Stimulated activated memory B cell treated with anti-CD40 and anti-IgM and Interleukin-4, amounts not matched to agents 10 μg/mL and 1 μg/mL and 100 μg/mL, for 72 hours (primary cell): ENCODE results near the gene SAGE1.
"Not testable (repeated sequence)": the region's sequence is repeated elsewhere in the genome, so short reads cannot be mapped to it uniquely, and the experiment has no call there.

Source experiments
- ATAC-seq: fragments of 150-1000 bp; cut with Tn5 transposase; 2 replicates; pipeline ENCODE4 v1.10.0; 2021
- H3K27ac Mint-ChIP-seq: one replicate; pipeline ENCODE4 v1.8.0; 2022; ENCODE audit warnings: mild to moderate bottlenecking, mixed read lengths
- H3K27me3 Mint-ChIP-seq: one replicate; pipeline ENCODE4 v1.8.0; 2022; ENCODE audit warnings: mixed read lengths
- H3K36me3 Mint-ChIP-seq: one replicate; pipeline ENCODE4 v1.8.0; 2022; ENCODE audit warnings: mixed read lengths
- H3K4me1 Mint-ChIP-seq: one replicate; pipeline ENCODE4 v1.8.0; 2022; ENCODE audit warnings: mixed read lengths
- H3K4me3 Mint-ChIP-seq: one replicate; pipeline ENCODE4 v1.8.0; 2022; ENCODE audit warnings: mild to moderate bottlenecking, moderate library complexity, mixed read lengths
- H3K9me3 Mint-ChIP-seq: one replicate; pipeline ENCODE4 v1.8.0; 2022; ENCODE audit warnings: mixed read lengths

SAGE1 gene, protein sequence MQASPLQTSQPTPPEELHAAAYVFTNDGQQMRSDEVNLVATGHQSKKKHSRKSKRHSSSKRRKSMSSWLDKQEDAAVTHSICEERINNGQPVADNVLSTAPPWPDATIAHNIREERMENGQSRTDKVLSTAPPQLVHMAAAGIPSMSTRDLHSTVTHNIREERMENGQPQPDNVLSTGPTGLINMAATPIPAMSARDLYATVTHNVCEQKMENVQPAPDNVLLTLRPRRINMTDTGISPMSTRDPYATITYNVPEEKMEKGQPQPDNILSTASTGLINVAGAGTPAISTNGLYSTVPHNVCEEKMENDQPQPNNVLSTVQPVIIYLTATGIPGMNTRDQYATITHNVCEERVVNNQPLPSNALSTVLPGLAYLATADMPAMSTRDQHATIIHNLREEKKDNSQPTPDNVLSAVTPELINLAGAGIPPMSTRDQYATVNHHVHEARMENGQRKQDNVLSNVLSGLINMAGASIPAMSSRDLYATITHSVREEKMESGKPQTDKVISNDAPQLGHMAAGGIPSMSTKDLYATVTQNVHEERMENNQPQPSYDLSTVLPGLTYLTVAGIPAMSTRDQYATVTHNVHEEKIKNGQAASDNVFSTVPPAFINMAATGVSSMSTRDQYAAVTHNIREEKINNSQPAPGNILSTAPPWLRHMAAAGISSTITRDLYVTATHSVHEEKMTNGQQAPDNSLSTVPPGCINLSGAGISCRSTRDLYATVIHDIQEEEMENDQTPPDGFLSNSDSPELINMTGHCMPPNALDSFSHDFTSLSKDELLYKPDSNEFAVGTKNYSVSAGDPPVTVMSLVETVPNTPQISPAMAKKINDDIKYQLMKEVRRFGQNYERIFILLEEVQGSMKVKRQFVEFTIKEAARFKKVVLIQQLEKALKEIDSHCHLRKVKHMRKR

DNA sequence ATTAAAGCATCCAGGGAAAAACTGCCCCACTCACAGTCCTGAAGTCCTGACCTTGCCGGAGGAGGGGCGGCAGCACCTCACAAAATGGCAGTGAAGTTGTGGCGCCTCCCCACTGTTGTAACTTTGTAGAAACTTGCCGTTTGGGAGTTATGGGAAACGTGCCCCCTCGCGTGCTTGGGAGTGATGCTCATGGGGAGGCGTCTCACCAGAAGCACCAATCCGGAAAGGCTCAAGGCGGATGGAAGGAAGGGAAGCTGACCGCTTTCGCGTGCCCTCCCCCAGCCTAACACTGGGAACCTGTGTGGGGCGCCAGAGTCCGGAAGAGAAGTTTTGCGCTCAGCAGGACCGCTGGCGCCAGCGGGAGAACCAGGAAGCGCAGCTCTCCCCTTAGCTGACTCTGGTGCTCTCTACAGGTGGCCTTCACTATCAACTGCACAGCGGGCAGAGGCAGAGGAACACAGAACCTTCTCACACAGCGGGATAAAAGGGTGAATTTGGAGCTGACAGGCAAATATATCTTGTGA is at the start of gene SAGE1, which contains the start of gene CT45A10:
TSS of gene SAGE1 (plus strand) at position 423 of the 524 bp plus-strand sequence. CDS start 2,527 bp downstream, outside the sequence.
TSS of gene CT45A10 (minus strand) at position 151 of the 524 bp plus-strand sequence. CDS start 8,100 bp downstream, outside the sequence.
- Mint-ChIP-seq H3K4me1 (no peaks in the 10 kb centered on the region), H3K9me3 (no peaks in the 10 kb centered on the region), H3K27me3 (no peaks in the 10 kb centered on the region), H3K36me3 (no peaks in the 10 kb centered on the region), H3K4me3 (no peak within 1 kb of the TSS), H3K27ac (no peak within 1 kb of the TSS)
- no peak for ATAC-seq

DNA sequence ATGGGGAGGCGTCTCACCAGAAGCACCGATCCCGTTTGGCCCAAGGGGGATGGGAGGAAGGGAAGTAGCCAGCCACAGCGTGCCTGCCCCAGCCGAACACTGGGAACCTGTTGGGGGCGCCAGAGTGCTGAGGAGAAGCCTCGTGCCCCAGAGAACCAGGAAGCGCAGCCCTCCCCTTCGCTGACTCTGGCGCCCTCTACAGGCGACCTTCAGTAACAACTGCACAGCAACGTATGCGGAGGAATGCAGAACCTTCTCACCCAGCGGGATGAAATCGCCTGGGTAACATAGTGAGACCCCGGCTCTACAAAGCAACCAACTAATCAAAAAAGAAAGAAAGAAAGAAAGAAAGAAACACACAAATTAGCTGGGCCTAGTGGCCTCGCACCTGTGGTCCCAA is 39.1 kb upstream of the SAGE1 start, which contains the start of gene CT45A8:
TSS of gene CT45A8 (minus strand) at position 101 of the 400 bp plus-strand sequence. CDS start 3,755 bp downstream, outside the sequence.
- not testable (repeated sequence) for H3K27ac Mint-ChIP-seq, H3K4me1 Mint-ChIP-seq, H3K27me3 Mint-ChIP-seq, H3K36me3 Mint-ChIP-seq, H3K4me3 Mint-ChIP-seq, ATAC-seq, H3K9me3 Mint-ChIP-seq

DNA sequence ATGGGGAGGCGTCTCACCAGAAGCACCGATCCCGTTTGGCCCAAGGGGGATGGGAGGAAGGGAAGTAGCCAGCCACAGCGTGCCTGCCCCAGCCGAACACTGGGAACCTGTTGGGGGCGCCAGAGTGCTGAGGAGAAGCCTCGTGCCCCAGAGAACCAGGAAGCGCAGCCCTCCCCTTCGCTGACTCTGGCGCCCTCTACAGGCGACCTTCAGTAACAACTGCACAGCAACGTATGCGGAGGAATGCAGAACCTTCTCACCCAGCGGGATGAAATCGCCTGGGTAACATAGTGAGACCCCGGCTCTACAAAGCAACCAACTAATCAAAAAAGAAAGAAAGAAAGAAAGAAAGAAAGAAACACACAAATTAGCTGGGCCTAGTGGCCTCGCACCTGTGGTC is 21.8 kb upstream of the SAGE1 start, which contains the start of gene CT45A9:
TSS of gene CT45A9 (minus strand) at position 101 of the 400 bp plus-strand sequence. CDS start 3,751 bp downstream, outside the sequence.
- not testable (repeated sequence) for H3K27me3 Mint-ChIP-seq, H3K4me1 Mint-ChIP-seq, H3K4me3 Mint-ChIP-seq, H3K9me3 Mint-ChIP-seq, H3K27ac Mint-ChIP-seq, ATAC-seq, H3K36me3 Mint-ChIP-seq

DNA sequence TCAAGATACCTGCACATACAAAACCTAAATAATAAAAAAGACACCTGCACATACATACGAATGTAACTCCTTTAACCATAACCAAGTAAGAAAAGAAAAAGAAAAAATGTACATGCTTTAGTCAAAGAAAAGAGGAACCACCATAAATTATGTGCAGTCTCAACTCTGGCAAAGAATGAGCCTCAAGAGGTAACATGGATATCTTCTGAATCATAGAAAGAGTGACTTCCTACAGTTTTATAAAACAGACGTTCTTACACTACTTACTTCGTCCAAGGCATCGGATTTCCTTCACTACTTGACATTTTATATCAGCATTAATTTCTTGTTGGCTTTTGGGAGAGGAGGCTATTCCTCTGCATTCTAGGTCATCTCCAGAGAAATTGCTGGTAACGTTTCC is 10.8 kb upstream of the SAGE1 start:
- ATAC-seq, H3K36me3 Mint-ChIP-seq, H3K4me3 Mint-ChIP-seq, H3K9me3 Mint-ChIP-seq, H3K27me3 Mint-ChIP-seq, H3K27ac Mint-ChIP-seq, H3K4me1 Mint-ChIP-seq: not testable (repeated sequence)

DNA sequence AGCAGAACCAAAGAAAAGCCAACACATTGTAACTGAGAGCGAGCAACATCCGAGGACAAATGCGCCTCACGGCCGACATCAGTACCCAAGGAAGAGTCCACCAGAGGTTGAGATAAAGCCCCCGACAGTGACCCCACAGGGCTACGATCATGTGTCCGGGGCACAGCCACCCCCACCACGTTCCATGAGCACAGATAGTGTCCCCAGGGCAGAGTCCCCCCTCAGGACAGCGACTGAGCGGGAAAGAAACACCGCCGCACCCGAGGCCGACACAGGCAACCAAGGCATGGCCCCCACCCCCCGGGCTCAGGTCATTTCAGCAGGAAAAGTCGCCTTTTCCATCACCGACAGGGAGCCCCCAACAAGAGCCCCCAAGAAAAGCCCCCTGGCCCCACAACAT is 5.3 kb upstream of the SAGE1 start:
- not testable (repeated sequence) for H3K4me3 Mint-ChIP-seq, ATAC-seq, H3K27me3 Mint-ChIP-seq, H3K36me3 Mint-ChIP-seq, H3K9me3 Mint-ChIP-seq, H3K4me1 Mint-ChIP-seq, H3K27ac Mint-ChIP-seq

DNA sequence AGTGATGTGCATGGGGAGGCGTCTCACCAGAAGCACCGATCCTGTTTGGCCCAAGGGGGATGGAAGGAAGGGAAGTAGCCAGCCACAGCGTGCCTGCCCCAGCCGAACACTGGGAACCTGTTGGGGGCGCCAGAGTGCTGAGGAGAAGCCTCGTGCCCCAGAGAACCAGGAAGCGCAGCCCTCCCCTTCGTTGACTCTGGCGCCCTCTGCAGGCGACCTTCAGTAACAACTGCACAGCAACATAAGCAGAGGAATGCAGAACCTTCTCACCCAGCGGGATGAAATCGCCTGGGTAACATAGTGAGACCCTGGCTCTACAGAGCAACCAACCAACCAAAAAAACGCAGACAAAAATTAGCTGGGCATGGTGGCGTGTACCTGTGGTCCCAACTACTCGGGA is 4.5 kb upstream of the SAGE1 start:
- not testable (repeated sequence) for H3K9me3 Mint-ChIP-seq, H3K4me3 Mint-ChIP-seq, H3K27ac Mint-ChIP-seq, H3K27me3 Mint-ChIP-seq, ATAC-seq, H3K4me1 Mint-ChIP-seq, H3K36me3 Mint-ChIP-seq

DNA sequence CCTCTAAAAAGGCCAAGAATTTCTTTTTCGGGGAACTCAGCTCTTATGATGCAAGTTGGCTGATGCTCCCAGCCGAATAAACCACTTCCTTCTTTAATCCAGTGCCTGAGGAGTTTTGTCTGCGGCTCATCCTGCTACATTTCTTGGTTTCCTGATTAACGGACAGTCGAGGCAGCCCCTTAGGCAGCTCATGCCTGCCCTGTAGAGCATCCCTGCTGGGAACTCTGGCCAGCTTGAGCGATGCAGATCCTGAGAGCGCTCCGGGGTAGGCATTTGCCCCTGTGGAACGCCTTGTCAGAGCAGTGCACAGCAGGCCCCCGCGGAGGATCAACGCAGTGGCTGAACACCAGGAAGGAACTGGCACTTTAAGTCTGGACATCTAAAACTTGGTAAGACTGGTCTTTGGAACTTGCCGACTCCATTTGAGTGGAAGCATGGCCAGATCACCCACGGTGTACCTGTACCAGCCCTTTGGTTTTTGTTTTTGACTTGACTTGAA is 3.4 kb upstream of the SAGE1 start:
- H3K36me3 Mint-ChIP-seq, result no peaks in the 10 kb centered on the region
- no peak for ATAC-seq

DNA sequence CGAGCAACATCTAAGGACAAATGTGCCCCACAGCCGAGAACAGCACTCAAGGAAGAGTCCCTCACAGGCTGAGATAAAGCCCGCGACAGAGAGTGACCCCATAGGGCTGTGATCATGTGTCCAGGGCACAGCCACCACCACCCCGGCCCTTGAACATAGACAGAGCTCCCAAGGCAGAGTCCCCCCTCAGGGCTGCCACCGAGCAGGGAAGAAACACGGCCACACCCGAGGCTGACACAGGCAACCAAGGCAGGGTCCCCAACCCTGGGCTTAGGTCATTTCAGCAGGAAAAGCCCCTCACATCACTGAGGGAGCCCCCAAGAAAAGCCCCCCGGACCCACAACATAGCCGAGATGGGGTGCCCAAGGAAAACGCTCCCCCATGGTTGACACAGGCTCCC is 735 bp upstream of the SAGE1 start:
- H3K27ac Mint-ChIP-seq, result no peak overlapping the region
- no peaks in the 10 kb centered on the region for H3K27me3 Mint-ChIP-seq
- no peaks in the 10 kb centered on the region for H3K9me3 Mint-ChIP-seq
- no peak overlapping the region for H3K4me3 Mint-ChIP-seq
- H3K36me3 Mint-ChIP-seq, result no peaks in the 10 kb centered on the region
- ATAC-seq, result no peak
- no peaks in the 10 kb centered on the region for H3K4me1 Mint-ChIP-seq

More for the DNA sequence above, 3.4 kb upstream of the SAGE1 start:
- Mint-ChIP-seq H3K27ac (no peak overlapping the region), H3K9me3 (no peaks in the 10 kb centered on the region), H3K4me3 (no peak overlapping the region), H3K27me3 (no peaks in the 10 kb centered on the region), H3K4me1 (no peaks in the 10 kb centered on the region)

DNA sequence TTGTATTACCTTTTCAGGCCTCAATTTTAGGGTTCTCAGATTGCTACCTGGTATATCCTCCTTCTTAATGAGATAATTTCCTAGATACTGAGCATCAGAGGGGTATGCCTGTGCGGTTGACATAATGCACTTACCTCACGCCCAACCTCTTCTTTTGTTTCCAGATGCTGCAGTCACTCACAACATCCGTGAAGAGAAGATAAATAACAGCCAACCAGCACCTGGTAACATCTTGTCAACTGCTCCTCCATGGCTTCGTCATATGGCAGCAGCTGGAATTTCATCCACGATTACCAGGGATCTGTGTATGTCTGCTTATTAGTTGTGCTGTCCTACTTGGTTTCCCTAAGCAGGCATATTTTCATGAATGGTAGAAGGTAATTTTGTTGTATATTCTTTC is 16.7 kb downstream of the SAGE1 start:
- ATAC-seq, result no peak
- Mint-ChIP-seq H3K4me3 (no peak overlapping the region), H3K4me1 (no peaks in the 10 kb centered on the region), H3K27ac (no peak overlapping the region), H3K9me3 (no peaks in the 10 kb centered on the region), H3K27me3 (no peaks in the 10 kb centered on the region), H3K36me3 (no peaks in the 10 kb centered on the region)

DNA sequence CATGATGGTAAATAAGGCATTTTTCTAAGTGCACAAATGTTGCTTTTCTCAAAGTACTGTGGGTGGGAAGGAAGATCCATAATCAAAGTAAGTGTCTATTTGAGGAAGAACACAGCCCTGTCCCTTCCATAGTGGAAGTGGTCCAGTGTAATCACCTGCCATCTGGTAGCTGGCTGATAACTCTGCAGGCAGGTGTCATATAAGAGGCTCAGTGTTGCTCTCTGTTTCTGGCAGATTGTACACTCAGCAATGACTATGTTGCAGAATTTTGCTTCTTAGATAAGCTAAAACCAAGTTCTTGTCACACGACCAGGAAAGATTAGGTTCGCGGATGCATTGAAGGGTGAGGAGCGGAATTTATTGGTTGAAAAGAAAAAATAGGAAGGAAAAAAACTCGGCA is 20.9 kb downstream of the SAGE1 start:
- H3K36me3 Mint-ChIP-seq, result no peaks in the 10 kb centered on the region
- H3K27me3 Mint-ChIP-seq, result no peaks in the 10 kb centered on the region
- ATAC-seq, result no peak
- H3K4me1 Mint-ChIP-seq, result no peaks in the 10 kb centered on the region
- no peak overlapping the region for H3K27ac Mint-ChIP-seq
- no peak overlapping the region for H3K4me3 Mint-ChIP-seq
- H3K9me3 Mint-ChIP-seq, result no peaks in the 10 kb centered on the region

DNA sequence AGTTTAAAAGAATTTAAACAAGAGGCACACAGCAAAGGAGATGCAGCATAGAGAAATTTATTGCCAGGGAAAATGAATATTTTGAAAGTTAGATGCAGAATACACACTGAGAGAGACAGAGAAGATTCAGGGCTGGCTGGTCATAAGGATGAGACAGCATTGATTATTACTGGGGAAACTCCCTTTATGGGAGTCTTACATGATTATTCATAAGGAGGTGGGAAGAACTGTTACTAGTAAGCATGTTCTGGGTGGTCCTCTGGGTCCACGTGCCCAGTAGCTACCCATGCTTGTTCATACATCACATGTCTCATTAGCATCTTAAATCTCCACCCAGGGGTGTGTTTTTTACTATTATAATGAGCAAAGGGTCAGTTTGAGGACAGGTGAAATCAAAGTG is 27.0 kb downstream of the SAGE1 start:
- not testable (repeated sequence) for H3K36me3 Mint-ChIP-seq, H3K4me1 Mint-ChIP-seq, H3K4me3 Mint-ChIP-seq, H3K9me3 Mint-ChIP-seq, H3K27ac Mint-ChIP-seq, H3K27me3 Mint-ChIP-seq, ATAC-seq

DNA sequence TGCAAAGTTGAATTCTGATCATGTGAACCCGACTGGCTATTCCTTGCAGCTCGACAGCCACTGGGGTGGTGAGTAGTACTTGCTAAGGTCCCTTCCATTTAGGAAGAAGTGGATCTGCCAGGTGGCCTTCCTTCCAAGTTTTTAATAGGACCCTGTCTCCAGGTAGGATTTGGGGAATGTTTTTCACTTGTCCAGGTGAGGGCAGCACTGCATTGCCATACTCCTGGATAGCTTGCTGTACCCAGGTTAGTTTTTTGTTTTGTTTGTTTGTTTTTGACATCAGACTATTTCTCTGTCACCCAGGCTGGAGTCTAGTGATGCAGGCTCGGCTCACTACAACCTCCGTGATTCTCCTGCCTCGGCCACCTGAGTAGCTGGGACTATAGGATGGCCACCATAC is 29.8 kb downstream of the SAGE1 start:
- H3K9me3 Mint-ChIP-seq, result no peaks in the 10 kb centered on the region
- no peaks in the 10 kb centered on the region for H3K4me1 Mint-ChIP-seq
- H3K4me3 Mint-ChIP-seq, result no peak overlapping the region
- no peak overlapping the region for H3K27ac Mint-ChIP-seq
- ATAC-seq, result no peak
- no peaks in the 10 kb centered on the region for H3K27me3 Mint-ChIP-seq
- H3K36me3 Mint-ChIP-seq, result no peaks in the 10 kb centered on the region

DNA sequence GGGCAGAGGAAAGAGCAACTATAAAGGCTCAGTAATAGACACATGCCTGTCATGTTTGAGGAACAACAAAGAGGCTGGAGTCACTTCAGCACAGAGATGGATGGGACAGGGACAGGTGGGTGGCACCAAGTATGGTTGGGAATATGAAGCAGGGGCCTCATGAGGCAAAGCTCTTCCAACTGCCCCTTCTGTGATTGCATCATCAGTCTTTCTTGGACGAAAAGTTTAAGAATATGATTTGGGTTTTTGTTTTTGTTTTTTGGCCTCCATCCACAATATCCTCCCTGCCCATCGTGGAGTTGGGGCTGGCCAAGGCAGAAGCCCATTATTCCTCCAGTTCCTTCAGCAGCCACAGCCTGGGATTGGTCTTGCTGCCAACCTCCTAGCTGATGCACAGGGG is 34.4 kb downstream of the SAGE1 start:
- Mint-ChIP-seq H3K27ac (no peak overlapping the region), H3K4me1 (no peaks in the 10 kb centered on the region), H3K27me3 (no peaks in the 10 kb centered on the region), H3K36me3 (no peaks in the 10 kb centered on the region), H3K9me3 (no peaks in the 10 kb centered on the region), H3K4me3 (no peak overlapping the region)
- ATAC-seq, result no peak

DNA sequence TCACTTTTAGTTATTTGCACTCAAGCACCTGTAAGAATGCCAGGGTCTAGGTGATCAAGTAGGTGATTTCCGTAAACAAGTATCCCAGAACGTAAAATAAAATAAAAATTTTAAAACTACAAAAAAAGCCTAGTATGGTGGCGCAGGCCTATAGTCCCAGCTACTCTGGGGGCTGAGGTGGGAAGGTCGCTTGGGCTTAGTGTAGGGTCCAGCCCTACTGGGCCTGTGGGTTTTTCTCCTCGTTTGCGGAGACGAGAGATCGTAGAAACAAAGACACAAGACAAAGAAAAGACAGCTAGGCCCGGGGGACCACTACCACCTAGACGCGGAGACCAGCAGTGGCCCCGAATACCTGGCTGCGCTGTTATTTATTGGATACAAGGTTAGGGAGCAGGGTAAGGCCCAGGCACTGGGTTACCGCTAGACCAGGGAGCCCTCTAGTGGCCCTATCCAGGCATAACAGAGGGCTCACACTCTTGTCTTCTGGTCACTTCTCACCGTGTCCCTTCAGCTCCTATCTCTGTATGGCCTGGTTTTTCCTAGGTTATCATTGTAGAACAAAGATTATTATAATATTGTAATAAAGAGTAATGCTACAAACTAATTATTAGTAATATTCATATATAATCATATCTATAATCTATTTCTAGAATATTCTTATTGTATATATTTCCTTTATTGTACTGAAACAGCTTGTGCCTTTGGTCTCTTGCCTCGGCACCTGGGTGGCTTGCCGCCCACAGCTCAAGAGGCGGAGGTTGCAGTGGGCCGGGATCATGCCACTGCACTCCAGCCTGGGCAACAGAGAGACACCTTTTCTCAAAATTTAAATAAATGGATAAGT is 38.4 kb downstream of the SAGE1 start:
- Mint-ChIP-seq H3K4me3 (no peak overlapping the region), H3K27me3 (no peaks in the 10 kb centered on the region), H3K27ac (no peak overlapping the region), H3K4me1 (no peaks in the 10 kb centered on the region), H3K9me3 (no peaks in the 10 kb centered on the region), H3K36me3 (no peaks in the 10 kb centered on the region)
- no peak for ATAC-seq
